Thyroid gland (tissue), 4 donors: ENCODE measurements around the gene ZNF536. TPM values are rescaled to one million over a fixed set of nuclear protein-coding genes. Genes with fewer than 3 reads are reported as not detected.

Experiments used
- DNase-seq, 2 donors: peaks; one replicate each; pipeline ENCODE4 v3.0.0-alpha.2; 2019
- H3K27ac ChIP-seq, 3 donors: fragments of 200-600 bp; sonication (generic); 1 replicate in 2 of 3; 2 replicates in 1 of 3; pipeline ENCODE4 v1.5.1; 2016 to 2019; ENCODE audit warnings: mild to moderate bottlenecking in 1 of 3, moderate library complexity in 1 of 3
- H3K27me3 ChIP-seq: fragments of 200-600 bp; sonication (generic); one replicate; pipeline ENCODE4 v1.5.1; 2019
- H3K36me3 ChIP-seq, 2 donors: fragments of 200-600 bp; sonication (generic); one replicate each; pipeline ENCODE4 v1.5.1; 2016 to 2019
- H3K4me1 ChIP-seq, 2 donors: fragments of 200-600 bp; sonication (generic); one replicate each; pipeline ENCODE4 v1.5.1; 2017 to 2019
- H3K4me3 ChIP-seq, 3 donors: fragments of 200-600 bp; sonication (generic); replicated peaks in 1 of 3; 1 replicate in 2 of 3; 2 replicates in 1 of 3; pipeline ENCODE4 v1.5.1; 2016; ENCODE audit warnings: mild to moderate bottlenecking in 1 of 3
- H3K9me3 ChIP-seq: fragments of 200-600 bp; sonication (generic); one replicate; pipeline ENCODE4 v1.5.1; 2017
- CTCF ChIP-seq, 6 experiments: fragments of 200-600 bp in 3 of 6; fragments of 450-650 bp in 3 of 6; sonication (generic) in 3 of 6; IDR thresholded peaks; one replicate each; pipeline ENCODE4 v1.5.1; 2016 to 2019; ENCODE audit warnings: antibody characterized with exemption in 6 of 6, mild to moderate bottlenecking in 2 of 6, inconsistent platforms in 1 of 6, moderate library complexity in 1 of 6
- POLR2A ChIP-seq, 2 donors: fragments of 450-650 bp; IDR thresholded peaks; one replicate each; pipeline ENCODE4 v1.6.1; 2017; ENCODE audit warnings: antibody characterized with exemption in 2 of 2, mild to moderate bottlenecking in 2 of 2, moderate library complexity in 1 of 2
- WGBS, 2 donors: methylation state at CpG; one replicate each; pipeline ENCODE4 v1.1.5; 2017; 5-methylcytosine and 5-hydroxymethylcytosine counted together
- intact Hi-C: fragments of 100-400 bp; cut with DNase I; formaldehyde crosslinking; loops from one replicate; pipeline ENCODE4 v1.15.1; 2023
- total RNA-seq, 4 donors: library from RNA; depleted of rRNA; stranded (reverse); fragments of >200 nt; gene quantifications; one replicate each; pipeline ENCODE4 v1.2.3, GENCODE V29; 2016

The ZNF536 gene
- total RNA-seq, 4 donors from 2014 or later, result 1.1 to 10.8 (median 5.3) TPM

GRCh38 chr19:30420316-30420715 lies 48.1 kb downstream of the ZNF536 start:
- H3K9me3 ChIP-seq, result no peaks in the 10 kb centered on the region
- H3K27me3 ChIP-seq, result no peaks in the 10 kb centered on the region
- WGBS, 2 donors, result 88 to 93% methylated on average over 8 of the region's 8 CpGs
- intact Hi-C loops, result no loop called here
- H3K27ac ChIP-seq, result no peak overlapping the region
- H3K36me3 ChIP-seq, result no peaks in the 10 kb centered on the region
- no peak for TF ChIP-seq POLR2A (IDR thresholded peaks at IDR 0.05)
- TF ChIP-seq CTCF (IDR thresholded peaks at IDR 0.05), result no peak
- DNase-seq, result no peak
- H3K4me1 ChIP-seq, result no peaks in the 10 kb centered on the region
- H3K4me3 ChIP-seq, result no peak overlapping the region

GRCh38 chr19:30420881-30421280 lies 48.7 kb downstream of the ZNF536 start:
- Histone ChIP-seq H3K4me1 (no peaks in the 10 kb centered on the region), H3K4me3 (no peak overlapping the region), H3K36me3 (no peaks in the 10 kb centered on the region), H3K27me3 (no peaks in the 10 kb centered on the region), H3K27ac (no peak overlapping the region), H3K9me3 (no peaks in the 10 kb centered on the region)
- 86 to 87% methylated on average over 10 of the region's 10 CpGs for WGBS, 2 donors
- TF ChIP-seq POLR2A (IDR thresholded peaks at IDR 0.05) (no peak), CTCF (IDR thresholded peaks at IDR 0.05) (no peak)
- intact Hi-C loops, result no loop called here
- DNase-seq, result no peak

GRCh38 chr19:30421571-30421970 lies 49.4 kb downstream of the ZNF536 start:
- no peak for TF ChIP-seq POLR2A (IDR thresholded peaks at IDR 0.05)
- no peak for TF ChIP-seq CTCF (IDR thresholded peaks at IDR 0.05)
- no peaks in the 10 kb centered on the region for H3K36me3 ChIP-seq
- no peaks in the 10 kb centered on the region for H3K4me1 ChIP-seq
- H3K27me3 ChIP-seq, result no peaks in the 10 kb centered on the region
- WGBS, 2 donors, result 89 to 91% methylated on average over 8 of the region's 8 CpGs
- no peak overlapping the region for H3K4me3 ChIP-seq
- DNase-seq, result no peak
- no peaks in the 10 kb centered on the region for H3K9me3 ChIP-seq
- intact Hi-C loops, result no loop called here
- no peak overlapping the region for H3K27ac ChIP-seq

- no peak overlapping the region for H3K4me3 ChIP-seq
- H3K4me1 ChIP-seq, result peaks cover 10 to 11% of the 10 kb centered on the region in 2 donors
- WGBS, 2 donors, result 83 to 85% methylated on average over 11 of the region's 11 CpGs
- no peaks in the 10 kb centered on the region for H3K36me3 ChIP-seq
- no peak for DNase-seq
- no peaks in the 10 kb centered on the region for H3K9me3 ChIP-seq
- no peak overlapping the region for H3K27ac ChIP-seq
- intact Hi-C loops, result no loop called here
- no peak for TF ChIP-seq CTCF (IDR thresholded peaks at IDR 0.05)
- no peak for TF ChIP-seq POLR2A (IDR thresholded peaks at IDR 0.05)
- H3K27me3 ChIP-seq, result no peaks in the 10 kb centered on the region
These were observed 51.3 kb downstream of the ZNF536 start for GRCh38 chr19:30423481-30423880.

GRCh38 chr19:30425885-30426838 lies 54.0 kb downstream of the ZNF536 start:
- no peak overlapping the region for H3K4me3 ChIP-seq
- H3K36me3 ChIP-seq, result no peaks in the 10 kb centered on the region
- no peak for DNase-seq
- no peaks in the 10 kb centered on the region for H3K9me3 ChIP-seq
- H3K27me3 ChIP-seq, result no peaks in the 10 kb centered on the region
- H3K4me1 ChIP-seq, result peaks cover 10 to 11% of the 10 kb centered on the region in 2 donors
- TF ChIP-seq POLR2A (IDR thresholded peaks at IDR 0.05) (no peak), CTCF (IDR thresholded peaks at IDR 0.05) (no peak)
- intact Hi-C loops, result no loop called here
- WGBS, 2 donors, result 78 to 87% methylated on average over 7 to 9 of the region's 9 CpGs
- no peak overlapping the region for H3K27ac ChIP-seq
